Measurements from ENCODE around the gene PHF21B. TPM values are rescaled to one million over a fixed set of nuclear protein-coding genes. Genes with fewer than 3 reads are reported as not detected.
"Not testable (repeated sequence)": the region's sequence is repeated elsewhere in the genome, so short reads cannot be mapped to it uniquely, and the experiment has no call there.

Gene PHF21B
- total RNA-seq, 2 experiments from 2014 or later: not detected

GRCh38 chr22:44854641-44855040 is 155.2 kb downstream of the PHF21B start:
- not testable (repeated sequence) for DNase-seq; ATAC-seq (ENCODE audit: low read depth); H3K4me3 Mint-ChIP-seq; H3K27me3 Mint-ChIP-seq; H3K36me3 Mint-ChIP-seq; H3K4me1 Mint-ChIP-seq; H3K9me3 Mint-ChIP-seq; H3K27ac Mint-ChIP-seq
- POLR2A ChIA-PET: interaction anchor here (0.7 kb wide), 1 partner anchor 40 kb away, joined by 4 read pairs; no protein-coding TSS in a partner anchor

- H3K27me3 Mint-ChIP-seq: no peaks in the 10 kb centered on the region
- H3K4me1 Mint-ChIP-seq: no peaks in the 10 kb centered on the region
- no peak for ATAC-seq (ENCODE audit: low read depth)
- no peak overlapping the region for H3K27ac Mint-ChIP-seq
- no peak for DNase-seq
- no peak overlapping the region for H3K4me3 Mint-ChIP-seq
- H3K9me3 Mint-ChIP-seq: no peaks in the 10 kb centered on the region
- POLR2A ChIA-PET: no interaction called here
- H3K36me3 Mint-ChIP-seq: no peaks in the 10 kb centered on the region
Measured at GRCh38 chr22:44850946-44851345, 158.9 kb downstream of the PHF21B start.

- ATAC-seq (ENCODE audit: low read depth): no peak
- H3K36me3 Mint-ChIP-seq: no peaks in the 10 kb centered on the region
Measured at GRCh38 chr22:44848791-44849420, 160.9 kb downstream of the PHF21B start.

GRCh38 chr22:44848296-44848741 is 161.5 kb downstream of the PHF21B start:
- POLR2A ChIA-PET: no interaction called here
- no peaks in the 10 kb centered on the region for H3K4me1 Mint-ChIP-seq
- no peak overlapping the region for H3K27ac Mint-ChIP-seq
- DNase-seq (no peak), ATAC-seq (ENCODE audit: low read depth) (no peak)
- H3K27me3 Mint-ChIP-seq: peaks cover 3% of the 10 kb centered on the region
- no peaks in the 10 kb centered on the region for H3K9me3 Mint-ChIP-seq
- H3K36me3 Mint-ChIP-seq: no peaks in the 10 kb centered on the region
- H3K4me3 Mint-ChIP-seq: no peak overlapping the region

More at GRCh38 chr22:44848791-44849420, 160.9 kb downstream of the PHF21B start:
- H3K4me3 Mint-ChIP-seq: no peak overlapping the region
- DNase-seq: no peak
- H3K4me1 Mint-ChIP-seq: no peaks in the 10 kb centered on the region
- H3K27me3 Mint-ChIP-seq: no peaks in the 10 kb centered on the region
- no peaks in the 10 kb centered on the region for H3K9me3 Mint-ChIP-seq
- POLR2A ChIA-PET: no interaction called here
- no peak overlapping the region for H3K27ac Mint-ChIP-seq

GRCh38 chr22:44847892-44848291 is 161.9 kb downstream of the PHF21B start:
- no peak overlapping the region for H3K4me3 Mint-ChIP-seq
- no peaks in the 10 kb centered on the region for H3K9me3 Mint-ChIP-seq
- H3K27me3 Mint-ChIP-seq: peaks cover 3% of the 10 kb centered on the region
- no peak for ATAC-seq (ENCODE audit: low read depth)
- POLR2A ChIA-PET: no interaction called here
- H3K36me3 Mint-ChIP-seq: no peaks in the 10 kb centered on the region
- no peaks in the 10 kb centered on the region for H3K4me1 Mint-ChIP-seq
- H3K27ac Mint-ChIP-seq: no peak overlapping the region
- DNase-seq: no peak

- POLR2A ChIA-PET: no interaction called here
- Mint-ChIP-seq H3K27ac (no peak overlapping the region), H3K4me3 (no peak overlapping the region), H3K9me3 (no peaks in the 10 kb centered on the region), H3K4me1 (no peaks in the 10 kb centered on the region), H3K36me3 (no peaks in the 10 kb centered on the region), H3K27me3 (peaks cover 3% of the 10 kb centered on the region)
- ATAC-seq (ENCODE audit: low read depth) (no peak), DNase-seq (no peak)
Measured at GRCh38 chr22:44847380-44847779, 162.4 kb downstream of the PHF21B start.

GRCh38 chr22:44846726-44847275 is 163.0 kb downstream of the PHF21B start:
- H3K4me1 Mint-ChIP-seq: no peaks in the 10 kb centered on the region
- H3K27ac Mint-ChIP-seq: no peak overlapping the region
- no peaks in the 10 kb centered on the region for H3K9me3 Mint-ChIP-seq
- POLR2A ChIA-PET: no interaction called here
- no peak overlapping the region for H3K4me3 Mint-ChIP-seq
- peaks cover 3% of the 10 kb centered on the region for H3K27me3 Mint-ChIP-seq
- ATAC-seq (ENCODE audit: low read depth): no peak
- DNase-seq: no peak
- H3K36me3 Mint-ChIP-seq: no peaks in the 10 kb centered on the region

- DNase-seq (no peak), ATAC-seq (ENCODE audit: low read depth) (no peak)
- no peak overlapping the region for H3K27ac Mint-ChIP-seq
- POLR2A ChIA-PET: no interaction called here
- peaks cover 3% of the 10 kb centered on the region for H3K27me3 Mint-ChIP-seq
- no peak overlapping the region for H3K4me3 Mint-ChIP-seq
- H3K36me3 Mint-ChIP-seq: no peaks in the 10 kb centered on the region
- no peaks in the 10 kb centered on the region for H3K4me1 Mint-ChIP-seq
- no peaks in the 10 kb centered on the region for H3K9me3 Mint-ChIP-seq
Measured at GRCh38 chr22:44845796-44846720, 163.7 kb downstream of the PHF21B start.

GRCh38 chr22:44845191-44845590 is 164.6 kb downstream of the PHF21B start:
- Mint-ChIP-seq H3K4me1 (no peaks in the 10 kb centered on the region), H3K4me3 (no peak overlapping the region), H3K27me3 (peaks cover 3% of the 10 kb centered on the region), H3K36me3 (no peaks in the 10 kb centered on the region), H3K27ac (no peak overlapping the region), H3K9me3 (no peaks in the 10 kb centered on the region)
- POLR2A ChIA-PET: no interaction called here
- DNase-seq (no peak), ATAC-seq (ENCODE audit: low read depth) (no peak)

GRCh38 chr22:44842417-44842816 is 167.4 kb downstream of the PHF21B start:
- H3K9me3 Mint-ChIP-seq: no peaks in the 10 kb centered on the region
- peaks cover 3% of the 10 kb centered on the region for H3K27me3 Mint-ChIP-seq
- no peaks in the 10 kb centered on the region for H3K4me1 Mint-ChIP-seq
- H3K27ac Mint-ChIP-seq: no peak overlapping the region
- ATAC-seq (ENCODE audit: low read depth): no peak
- POLR2A ChIA-PET: no interaction called here
- no peak for DNase-seq
- H3K36me3 Mint-ChIP-seq: no peaks in the 10 kb centered on the region
- H3K4me3 Mint-ChIP-seq: no peak overlapping the region

GRCh38 chr22:44840611-44841322 is 169.0 kb downstream of the PHF21B start:
- Mint-ChIP-seq H3K27ac (no peak overlapping the region), H3K9me3 (no peaks in the 10 kb centered on the region)
- ATAC-seq (ENCODE audit: low read depth): no peak

GRCh38 chr22:44839721-44840120 is 170.1 kb downstream of the PHF21B start:
- no peak for DNase-seq
- POLR2A ChIA-PET: no interaction called here

More at GRCh38 chr22:44840611-44841322, 169.0 kb downstream of the PHF21B start:
- Mint-ChIP-seq H3K4me3 (no peak overlapping the region), H3K4me1 (no peaks in the 10 kb centered on the region), H3K27me3 (peaks cover 3% of the 10 kb centered on the region), H3K36me3 (no peaks in the 10 kb centered on the region)
- DNase-seq: no peak
- POLR2A ChIA-PET: no interaction called here

GRCh38 chr22:44839061-44839460 is 170.7 kb downstream of the PHF21B start:
- POLR2A ChIA-PET: no interaction called here
- ATAC-seq (ENCODE audit: low read depth) (no peak), DNase-seq (no peak)
- Mint-ChIP-seq H3K36me3 (no peaks in the 10 kb centered on the region), H3K27me3 (peaks cover 3% of the 10 kb centered on the region), H3K27ac (no peak overlapping the region), H3K4me1 (no peaks in the 10 kb centered on the region), H3K9me3 (peaks cover 2% of the 10 kb centered on the region), H3K4me3 (no peak overlapping the region)

More at GRCh38 chr22:44839721-44840120, 170.1 kb downstream of the PHF21B start:
- no peak overlapping the region for H3K27ac Mint-ChIP-seq
- no peaks in the 10 kb centered on the region for H3K4me1 Mint-ChIP-seq
- no peaks in the 10 kb centered on the region for H3K36me3 Mint-ChIP-seq
- H3K27me3 Mint-ChIP-seq: peaks cover 3% of the 10 kb centered on the region
- no peaks in the 10 kb centered on the region for H3K9me3 Mint-ChIP-seq
- no peak for ATAC-seq (ENCODE audit: low read depth)
- no peak overlapping the region for H3K4me3 Mint-ChIP-seq

Data from activated naive CD8-positive, alpha-beta T cell treated with anti-CD3 and anti-CD28 coated beads, Interleukin-2, amount 10 ng/mL, durations not matched to agents 7 days and 5 days (primary cell).